GM12801 (cell line): ENCODE measurements around the gene INTS6L.

ENCODE experiments used
- CTCF ChIP-seq: IDR thresholded peaks from one replicate; pipeline ENCODE4 v1.5.1; 2011; ENCODE audit warnings: control low read depth; ENCODE audit not compliant: insufficient read length; ENCODE audit errors: extremely low read depth

Gene INTS6L

DNA sequence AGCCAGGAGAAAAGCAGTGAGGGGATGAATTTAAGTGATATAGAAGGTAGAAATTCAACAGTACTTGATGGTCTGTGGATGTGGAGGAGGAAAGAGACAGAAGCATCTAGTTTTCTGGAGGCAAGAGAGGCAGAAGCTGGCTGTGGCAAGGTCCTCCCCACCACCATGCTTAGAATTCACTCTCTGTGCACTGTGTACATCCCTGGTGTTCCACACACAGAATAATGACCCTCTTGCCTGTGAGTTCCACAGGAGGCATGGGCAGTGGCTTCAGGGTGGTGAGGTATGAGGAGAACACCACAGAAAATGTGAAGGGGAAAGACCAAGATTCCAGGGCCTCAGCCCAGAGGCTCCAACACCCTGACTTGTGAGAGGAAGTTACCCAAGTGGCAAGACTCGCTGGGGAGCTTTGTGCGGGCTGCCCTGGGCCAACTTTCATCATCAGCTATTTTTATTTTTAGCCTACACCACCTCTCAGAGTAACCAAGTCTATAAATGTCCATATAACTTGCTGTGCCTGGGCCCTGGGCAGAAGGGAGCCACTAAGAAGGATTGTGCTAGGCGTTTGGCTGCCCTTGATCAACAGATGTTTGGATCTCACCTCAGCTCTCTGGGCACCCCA lies 7.8 kb upstream of the INTS6L start:
- no peak for TF ChIP-seq CTCF

DNA sequence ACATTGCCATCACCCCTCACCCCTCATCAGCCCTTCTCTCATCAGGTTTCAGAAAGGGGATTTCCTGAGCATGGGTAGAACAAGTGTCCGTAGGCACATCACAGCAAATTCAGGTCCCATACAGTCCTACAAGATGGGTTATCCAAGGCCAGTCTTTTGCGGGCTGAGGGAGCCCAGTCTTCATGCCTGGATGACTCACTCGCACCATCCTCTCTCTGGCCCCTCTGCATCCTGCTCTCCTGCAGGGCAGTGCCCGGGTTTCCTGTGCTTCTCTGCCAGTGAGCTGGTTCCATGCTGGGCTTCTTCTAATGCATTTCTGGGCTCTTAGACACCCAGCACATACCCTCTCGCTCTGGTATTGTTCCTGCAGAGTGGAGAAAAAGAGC lies 7.3 kb upstream of the INTS6L start:
- no peak for TF ChIP-seq CTCF

GRCh38 chrX:135516376-135516775 lies 4.1 kb upstream of the INTS6L start:
- TF ChIP-seq CTCF, result no peak

DNA sequence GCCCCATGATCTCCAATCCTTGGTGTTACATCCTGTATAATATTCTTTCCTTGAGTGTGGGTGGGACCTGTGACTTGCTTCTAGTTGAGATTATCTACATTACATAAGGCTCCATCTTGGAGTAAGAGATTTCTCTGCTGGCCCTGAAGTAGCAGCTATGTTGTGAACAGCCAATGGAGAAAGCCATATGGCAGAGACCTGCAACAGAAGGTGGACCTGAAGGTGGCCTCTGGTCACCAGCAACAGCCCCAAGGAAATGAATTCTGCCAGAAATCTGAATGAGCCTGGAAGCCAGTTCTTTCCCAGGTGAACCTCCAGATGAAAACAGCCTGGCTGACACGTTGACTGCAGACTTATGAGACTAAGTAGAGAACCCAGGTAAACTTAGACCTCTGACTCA lies 2.3 kb upstream of the INTS6L start:
- TF ChIP-seq CTCF, result no peak

- no peak for TF ChIP-seq CTCF
Measured at GRCh38 chrX:135520022-135520552, 373 bp upstream of the INTS6L start.

DNA sequence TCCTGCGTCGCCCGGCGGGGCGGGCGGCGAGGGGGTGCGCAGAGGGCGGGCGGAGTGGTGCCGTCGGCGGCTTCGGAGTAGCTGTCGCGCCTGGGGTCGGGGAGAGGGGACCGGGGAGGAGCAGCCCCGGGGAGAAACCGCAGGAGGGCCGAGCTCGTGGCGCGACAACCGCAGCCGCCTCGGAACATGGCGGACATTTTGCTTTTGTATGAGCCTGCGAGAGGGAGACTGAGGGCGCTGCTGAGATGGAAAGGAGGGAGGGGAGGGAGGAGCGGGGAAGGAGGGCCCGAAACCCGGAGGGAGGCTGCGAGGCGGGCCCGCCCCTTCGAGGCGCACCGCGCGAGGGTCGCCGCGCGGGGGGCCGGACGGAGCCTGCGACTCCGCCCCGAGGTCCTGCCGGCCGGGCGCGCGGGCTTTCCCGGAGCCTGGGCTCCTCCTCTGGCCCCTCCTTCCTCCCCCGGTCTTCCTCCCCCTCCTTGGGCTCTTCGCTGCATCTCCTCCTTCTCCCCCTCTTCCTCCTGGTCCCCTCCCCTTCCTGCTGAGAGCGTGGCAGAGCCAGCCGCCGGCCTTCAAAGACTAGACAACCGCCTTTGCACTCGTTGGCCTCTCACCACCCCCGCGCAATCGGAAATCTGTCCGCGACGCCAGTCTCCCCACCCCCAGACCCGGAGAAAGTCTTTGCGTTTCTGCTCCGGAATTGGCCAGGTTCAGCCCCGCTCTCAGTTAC lies 1.1 kb downstream of the INTS6L start:
- no peak for TF ChIP-seq CTCF

GRCh38 chrX:135522132-135522530 lies 1.7 kb downstream of the INTS6L start:
- no peak for TF ChIP-seq CTCF
